H1 (cell line): Measurements from ENCODE around the gene MRTFB.

Source experiments
- ATF3 ChIP-seq: IDR thresholded peaks from 2 replicates; pipeline ENCODE4 v1.6.1; 2011; ENCODE audit warnings: low read depth, mild to moderate bottlenecking, low read length; ENCODE audit not compliant: insufficient read depth
- CHD2 ChIP-seq: IDR thresholded peaks from 2 replicates; pipeline ENCODE4 v1.6.1; 2012; ENCODE audit warnings: low read length, improper control_type of control experiment
- EP300 ChIP-seq, 2 experiments: IDR thresholded peaks; 1 replicate in 1 of 2; 2 replicates in 1 of 2; pipeline ENCODE4 v1.6.1; 2011 to 2012; ENCODE audit warnings: low read depth in 2 of 2, low read length in 2 of 2, mild to moderate bottlenecking in 2 of 2, borderline replicate concordance in 1 of 2, inconsistent platforms in 1 of 2, moderate library complexity in 1 of 2
- EZH2 ChIP-seq: fragments of 200-600 bp; sonication (generic); IDR thresholded peaks from 2 replicates; pipeline ENCODE4 v1.7.1; 2012; ENCODE audit warnings: low read depth, mild to moderate bottlenecking, moderate library complexity, low read length, inconsistent platforms; ENCODE audit not compliant: severe bottlenecking
- MAFK ChIP-seq: IDR thresholded peaks from 2 replicates; pipeline ENCODE4 v1.6.1; 2012; ENCODE audit warnings: low read depth, mild to moderate bottlenecking, improper control_type of control experiment, low read length
- POLR2A ChIP-seq, 2 experiments: IDR thresholded peaks; 1 replicate in 1 of 2; 2 replicates in 1 of 2; pipeline ENCODE4 v1.6.1; 2011; ENCODE audit warnings: low read depth in 2 of 2, low read length in 2 of 2, mild to moderate bottlenecking in 2 of 2; ENCODE audit errors: control extremely low read depth in 1 of 2
- POLR2AphosphoS5 ChIP-seq: IDR thresholded peaks from 2 replicates; pipeline ENCODE4 v1.6.1; 2011; ENCODE audit warnings: low read depth, low read length
- RAD21 ChIP-seq, 2 experiments: IDR thresholded peaks in 1 of 2; conservative IDR thresholded peaks in 1 of 2; 2 replicates each; pipeline ENCODE4 v1.6.1; 2011; ENCODE audit warnings: low read depth in 2 of 2, low read length in 2 of 2, improper control_type of control experiment in 1 of 2, inconsistent platforms in 1 of 2, mild to moderate bottlenecking in 1 of 2, moderate library complexity in 1 of 2
- RXRA ChIP-seq: IDR thresholded peaks from 2 replicates; pipeline ENCODE4 v1.6.1; 2011; ENCODE audit warnings: low read depth, mild to moderate bottlenecking, low read length, moderate library complexity; ENCODE audit not compliant: insufficient read depth
- TCF12 ChIP-seq: IDR thresholded peaks from 2 replicates; pipeline ENCODE4 v1.6.1; 2011; ENCODE audit warnings: low read depth, mild to moderate bottlenecking, low read length
- ZNF274 ChIP-seq: IDR thresholded peaks from 2 replicates; pipeline ENCODE4 v1.7.0; 2012; ENCODE audit warnings: low read length, borderline replicate concordance; ENCODE audit errors: extremely low read depth
- TF ChIP-seq, protein P1 (sequence below), 3 experiments: IDR thresholded peaks; 1 replicate in 2 of 3; 2 replicates in 1 of 3; pipeline versions ENCODE4 v1.5.1 to v1.6.1; 2011; ENCODE audit warnings: low read length in 3 of 3, mild to moderate bottlenecking in 3 of 3, inconsistent platforms in 2 of 3, low read depth in 1 of 3, moderate library complexity in 1 of 3; ENCODE audit not compliant: insufficient read depth in 1 of 3; ENCODE audit errors: control extremely low read depth in 1 of 3
- TF ChIP-seq, protein P2 (sequence below): IDR thresholded peaks from 2 replicates; pipeline ENCODE4 v1.6.1; 2012; ENCODE audit warnings: inconsistent platforms

DNA sequence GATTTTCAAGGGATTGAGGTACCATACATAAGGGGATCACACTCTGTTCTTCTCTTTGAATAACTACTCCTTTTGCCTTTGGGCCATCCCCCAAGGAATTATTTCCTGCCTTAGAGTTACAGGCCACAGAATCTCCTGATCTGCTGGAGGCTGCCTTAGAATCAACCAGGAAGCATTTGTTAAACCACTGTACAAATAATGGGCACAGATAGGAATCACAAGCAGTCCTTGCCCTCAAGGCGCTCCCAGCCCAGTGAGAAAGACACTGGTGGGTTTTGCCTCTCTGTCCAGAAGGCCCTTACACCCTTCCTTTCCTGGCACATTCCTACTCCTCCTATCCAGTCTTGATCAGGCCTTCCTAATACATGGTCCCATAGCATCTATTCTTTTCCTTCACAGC, 45.9 kb downstream of the MRTFB start:
- TF ChIP-seq, protein P1, sequence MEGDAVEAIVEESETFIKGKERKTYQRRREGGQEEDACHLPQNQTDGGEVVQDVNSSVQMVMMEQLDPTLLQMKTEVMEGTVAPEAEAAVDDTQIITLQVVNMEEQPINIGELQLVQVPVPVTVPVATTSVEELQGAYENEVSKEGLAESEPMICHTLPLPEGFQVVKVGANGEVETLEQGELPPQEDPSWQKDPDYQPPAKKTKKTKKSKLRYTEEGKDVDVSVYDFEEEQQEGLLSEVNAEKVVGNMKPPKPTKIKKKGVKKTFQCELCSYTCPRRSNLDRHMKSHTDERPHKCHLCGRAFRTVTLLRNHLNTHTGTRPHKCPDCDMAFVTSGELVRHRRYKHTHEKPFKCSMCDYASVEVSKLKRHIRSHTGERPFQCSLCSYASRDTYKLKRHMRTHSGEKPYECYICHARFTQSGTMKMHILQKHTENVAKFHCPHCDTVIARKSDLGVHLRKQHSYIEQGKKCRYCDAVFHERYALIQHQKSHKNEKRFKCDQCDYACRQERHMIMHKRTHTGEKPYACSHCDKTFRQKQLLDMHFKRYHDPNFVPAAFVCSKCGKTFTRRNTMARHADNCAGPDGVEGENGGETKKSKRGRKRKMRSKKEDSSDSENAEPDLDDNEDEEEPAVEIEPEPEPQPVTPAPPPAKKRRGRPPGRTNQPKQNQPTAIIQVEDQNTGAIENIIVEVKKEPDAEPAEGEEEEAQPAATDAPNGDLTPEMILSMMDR (IDR thresholded peaks at IDR 0.05; ENCODE audit: control extremely low read depth in 1 of 3, insufficient read depth in 1 of 3, low read depth in 1 of 3, low read length in 3 of 3): no peak
- TF ChIP-seq POLR2A (IDR thresholded peaks at IDR 0.05; ENCODE audit: control extremely low read depth in 1 of 2, low read depth in 2 of 2, low read length in 2 of 2) (no peak), EZH2 (no peak), MAFK (no peak), RAD21 (IDR thresholded peaks at IDR 0.05 in 1 of 2, conservative IDR thresholded peaks at IDR 0.05 in 1 of 2; ENCODE audit: low read depth in 2 of 2, low read length in 2 of 2) (no peak), POLR2AphosphoS5 (no peak), RXRA (no peak), ZNF274 (no peak), ATF3 (no peak), CHD2 (no peak), EP300 (IDR thresholded peaks at IDR 0.05; ENCODE audit: borderline replicate concordance in 1 of 2, low read depth in 2 of 2, low read length in 2 of 2) (no peak), TCF12 (no peak)
- TF ChIP-seq, protein P2, sequence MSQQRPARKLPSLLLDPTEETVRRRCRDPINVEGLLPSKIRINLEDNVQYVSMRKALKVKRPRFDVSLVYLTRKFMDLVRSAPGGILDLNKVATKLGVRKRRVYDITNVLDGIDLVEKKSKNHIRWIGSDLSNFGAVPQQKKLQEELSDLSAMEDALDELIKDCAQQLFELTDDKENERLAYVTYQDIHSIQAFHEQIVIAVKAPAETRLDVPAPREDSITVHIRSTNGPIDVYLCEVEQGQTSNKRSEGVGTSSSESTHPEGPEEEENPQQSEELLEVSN: no peak
